ENCODE measurements around the gene GHDC.

Gene GHDC

DNA sequence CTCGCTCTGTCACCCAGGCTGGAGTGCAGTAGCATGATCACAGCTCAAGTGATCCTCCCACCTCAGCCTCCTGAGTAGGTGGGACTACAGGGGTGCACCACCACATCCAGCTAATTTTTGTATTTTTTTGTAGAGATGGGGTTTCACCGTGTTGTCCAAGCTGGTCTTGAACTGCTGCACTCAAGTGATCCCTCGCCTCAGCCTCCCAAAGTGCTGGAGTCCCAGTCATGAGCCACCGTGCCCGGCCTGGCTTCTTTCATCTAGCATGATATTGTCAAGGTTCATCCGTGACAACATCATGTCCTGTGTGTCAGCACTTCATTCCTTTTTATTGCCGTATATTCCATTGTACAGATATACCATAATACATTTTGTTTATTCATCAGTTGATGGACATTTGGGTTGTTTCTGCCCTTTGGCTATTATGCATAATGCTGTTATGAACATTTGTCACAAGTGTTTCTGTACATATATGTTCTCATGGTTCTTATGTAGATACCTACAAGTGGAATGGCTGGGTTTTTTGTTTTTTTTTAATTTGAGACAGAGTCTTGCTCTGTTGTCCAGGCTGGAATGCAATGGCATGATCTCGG, 3.4 kb upstream of the GHDC start:
- TF ChIP-seq CTCF (IDR thresholded peaks at IDR 0.05; ENCODE audit: insufficient read depth, low read depth, low read length, missing control alignments) = no peak
- DNase-seq (ENCODE audit: low read depth) = no peak
- H3K4me3 ChIP-seq (ENCODE audit: low read depth, low read length) = no peak overlapping the region

GRCh38 chr17:42193216-42193968, 902 bp downstream of the GHDC start:
- H3K4me3 ChIP-seq (ENCODE audit: low read depth, low read length) = peak overlapping the region; percentile 100
- no peak for TF ChIP-seq CTCF (IDR thresholded peaks at IDR 0.05; ENCODE audit: insufficient read depth, low read depth, low read length, missing control alignments)
- DNase-seq (ENCODE audit: low read depth) = no peak

- no peak for TF ChIP-seq CTCF (IDR thresholded peaks at IDR 0.05; ENCODE audit: insufficient read depth, low read depth, low read length, missing control alignments)
- DNase-seq (ENCODE audit: low read depth) = no peak
Observed at GRCh38 chr17:42192189-42193126, 1.8 kb downstream of the GHDC start.

DNA sequence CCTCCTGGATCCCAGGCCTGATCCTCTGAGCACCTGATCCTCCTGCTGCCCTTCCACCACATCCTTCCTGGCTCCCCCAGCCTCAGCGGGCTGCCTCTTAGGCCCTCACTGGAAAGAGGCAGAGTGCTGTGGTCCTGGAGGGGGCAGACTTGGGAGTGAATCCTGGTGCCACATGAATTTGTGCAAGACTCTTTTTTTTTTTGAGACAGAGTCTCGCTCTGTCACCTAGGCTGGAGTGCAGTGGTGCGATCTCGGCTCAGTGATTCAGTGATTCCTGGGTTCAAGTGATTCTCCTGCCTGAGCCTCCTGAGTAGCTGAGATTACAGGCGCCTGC, 3.1 kb downstream of the GHDC start:
- no peak for DNase-seq (ENCODE audit: low read depth)
- H3K4me3 ChIP-seq (ENCODE audit: low read depth, low read length) = no peak overlapping the region
- no peak for TF ChIP-seq CTCF (IDR thresholded peaks at IDR 0.05; ENCODE audit: insufficient read depth, low read depth, low read length, missing control alignments)

More at GRCh38 chr17:42192189-42193126, 1.8 kb downstream of the GHDC start:
- no peak overlapping the region for H3K4me3 ChIP-seq (ENCODE audit: low read depth, low read length)

- H3K4me3 ChIP-seq (ENCODE audit: low read depth, low read length) = no peak overlapping the region
- no peak for DNase-seq (ENCODE audit: low read depth)
- TF ChIP-seq CTCF (IDR thresholded peaks at IDR 0.05; ENCODE audit: insufficient read depth, low read depth, low read length, missing control alignments) = no peak
Observed at GRCh38 chr17:42190491-42191274, 3.6 kb downstream of the GHDC start.

GRCh38 chr17:42189651-42189965, 4.7 kb downstream of the GHDC start:
- H3K4me3 ChIP-seq (ENCODE audit: low read depth, low read length) = no peak overlapping the region
- no peak for DNase-seq (ENCODE audit: low read depth)
- no peak for TF ChIP-seq CTCF (IDR thresholded peaks at IDR 0.05; ENCODE audit: insufficient read depth, low read depth, low read length, missing control alignments)
